Measurements from ENCODE around the gene ITPKB.
"Not testable (repeated sequence)": the region's sequence is repeated elsewhere in the genome, so short reads cannot be mapped to it uniquely, and the experiment has no call there.

ITPKB gene

DNA sequence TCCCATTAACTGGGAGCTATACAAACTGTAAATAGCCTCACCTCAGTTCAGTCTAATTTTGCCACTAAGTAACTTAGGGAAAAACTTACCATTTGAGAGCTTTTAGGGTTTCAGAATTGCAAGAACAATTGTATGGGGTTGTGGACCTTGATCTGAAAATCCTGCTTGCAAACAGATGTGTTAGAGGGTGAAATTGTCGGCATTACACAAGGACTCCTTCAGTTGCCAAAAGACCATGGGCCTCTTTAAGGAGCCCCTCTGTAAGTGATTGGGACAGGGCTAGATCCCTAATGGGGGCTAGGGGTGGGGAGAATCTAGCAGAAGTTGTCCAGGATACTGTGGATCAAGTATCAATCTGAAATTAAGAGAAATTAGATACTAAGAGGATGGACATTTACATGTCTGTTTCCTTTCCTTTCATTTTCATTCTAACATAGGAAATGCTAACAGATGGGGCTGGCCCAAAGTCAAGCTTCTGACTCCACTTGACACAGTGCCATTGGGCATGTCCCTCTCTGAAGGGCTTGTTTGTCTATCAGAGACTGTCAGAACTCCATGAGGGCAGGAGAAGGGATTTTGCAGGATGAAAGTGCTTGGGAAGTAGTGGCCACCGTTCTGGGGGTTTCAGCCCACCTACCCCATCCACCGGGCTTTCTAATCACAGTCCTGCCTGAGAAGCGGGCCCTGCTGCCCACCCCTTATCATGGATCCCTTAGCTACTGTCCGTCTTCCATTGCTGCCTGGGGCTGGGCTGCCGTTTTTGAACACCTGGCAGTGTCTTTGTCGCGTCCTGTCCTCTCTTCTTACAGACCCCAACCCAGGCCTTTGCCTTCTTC lies 135.8 kb downstream of the ITPKB start:
- no peaks in the 10 kb centered on the region for H3K9me3 ChIP-seq (ENCODE audit: control insufficient read depth in 5 of 5, low read length in 5 of 5)
- H3K9ac ChIP-seq (ENCODE audit: low read length in 5 of 5), result peak overlapping the region in 3 of 5 donors; percentile 35 to 70 (median 41)
- H3K4me1 ChIP-seq (ENCODE audit: control insufficient read depth in 5 of 5, insufficient read depth in 5 of 5, low read length in 5 of 5), result peaks cover 0 to 44% (median 40%) of the 10 kb centered on the region in 5 donors
- no peaks in the 10 kb centered on the region for H3K27me3 ChIP-seq (ENCODE audit: control insufficient read depth in 5 of 5, insufficient read depth in 4 of 5, low read length in 5 of 5)
- H3K4me3 ChIP-seq (ENCODE audit: low read depth in 1 of 5, low read length in 5 of 5), result peak overlapping the region; percentile 8 to 47 (median 35)
- H3K27ac ChIP-seq (ENCODE audit: low read depth, low read length), result peak overlapping the region; percentile 79
- H3K36me3 ChIP-seq (ENCODE audit: control insufficient read depth in 5 of 5, insufficient read depth in 5 of 5, low read length in 5 of 5), result no peaks in the 10 kb centered on the region

DNA sequence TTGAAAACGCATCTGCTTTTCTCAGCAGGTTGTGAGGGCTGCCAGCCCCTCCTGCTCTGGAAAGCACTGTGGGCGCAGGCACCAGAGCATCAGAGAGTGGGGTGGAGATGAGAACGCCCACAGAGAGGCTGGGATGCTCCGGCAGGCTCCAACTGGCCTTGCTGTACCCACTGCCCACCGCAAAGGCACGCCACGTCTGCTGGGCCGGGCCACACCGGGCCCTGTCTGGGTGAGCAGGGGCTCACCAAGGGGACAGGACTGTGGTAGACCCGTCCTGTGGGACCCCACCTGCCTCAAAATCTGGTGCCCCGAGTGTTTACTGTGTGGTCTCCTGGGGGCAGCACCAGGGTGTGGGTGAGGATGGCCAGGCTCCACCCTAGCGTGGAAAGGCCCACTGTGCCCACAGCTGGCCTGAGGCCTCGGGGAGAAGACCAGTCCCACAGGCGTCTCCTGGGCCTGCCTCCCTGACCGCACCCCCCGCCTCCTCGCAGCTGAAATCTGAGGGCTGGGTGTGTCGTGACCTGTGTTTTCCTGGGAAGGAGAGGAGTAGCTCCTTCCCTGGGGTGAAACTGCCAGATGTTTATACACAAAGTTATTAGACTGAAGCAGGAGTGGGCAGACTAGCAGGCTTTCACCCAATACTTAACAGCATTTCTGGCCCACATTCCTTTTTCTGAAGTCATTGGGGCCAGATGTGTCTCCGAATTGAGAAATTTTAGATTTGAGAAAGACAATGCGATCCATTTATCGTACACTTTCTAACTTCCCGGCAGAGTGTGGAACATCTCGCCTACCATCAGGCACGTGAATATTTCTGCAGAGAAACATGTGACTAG lies 136.7 kb downstream of the ITPKB start:
- Histone ChIP-seq H3K27ac (ENCODE audit: low read depth, low read length) (peak overlapping the region; percentile 79), H3K36me3 (ENCODE audit: control insufficient read depth in 5 of 5, insufficient read depth in 5 of 5, low read length in 5 of 5) (no peaks in the 10 kb centered on the region), H3K9ac (ENCODE audit: low read length in 5 of 5) (peak overlapping the region in 2 of 5 donors; percentile 53 to 68), H3K4me1 (ENCODE audit: control insufficient read depth in 5 of 5, insufficient read depth in 5 of 5, low read length in 5 of 5) (peaks cover 0 to 44% (median 40%) of the 10 kb centered on the region in 5 donors), H3K27me3 (ENCODE audit: control insufficient read depth in 5 of 5, insufficient read depth in 4 of 5, low read length in 5 of 5) (peaks cover 0 to 1% (median 0%) of the 10 kb centered on the region in 5 donors), H3K4me3 (ENCODE audit: low read depth in 1 of 5, low read length in 5 of 5) (peak overlapping the region in 3 of 5 donors; percentile 34 to 37 (median 35)), H3K9me3 (ENCODE audit: control insufficient read depth in 5 of 5, low read length in 5 of 5) (no peaks in the 10 kb centered on the region)

DNA sequence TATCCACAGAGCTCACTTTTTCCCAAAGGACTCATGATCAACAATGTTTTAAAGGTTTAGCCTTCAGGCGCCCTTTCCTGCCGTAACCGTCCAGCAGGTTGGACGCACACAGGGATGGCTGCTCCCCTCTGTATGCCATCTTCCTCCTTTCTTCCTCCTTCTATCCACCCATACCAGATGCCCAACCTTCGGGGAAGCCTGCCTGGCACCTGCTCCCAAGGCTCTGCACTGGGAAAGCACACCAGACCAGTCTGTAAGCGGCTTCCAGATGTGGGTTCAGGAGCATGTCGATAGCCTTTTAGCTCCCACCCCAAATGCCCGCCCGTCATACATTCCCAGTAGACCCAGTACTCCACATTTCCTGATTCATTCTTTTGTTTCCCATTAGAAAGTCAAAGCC lies 137.6 kb downstream of the ITPKB start:
- no peaks in the 10 kb centered on the region for H3K9me3 ChIP-seq (ENCODE audit: control insufficient read depth in 5 of 5, low read length in 5 of 5)
- H3K9ac ChIP-seq (ENCODE audit: low read length in 5 of 5), result no peak overlapping the region
- peaks cover 0 to 39% (median 36%) of the 10 kb centered on the region in 5 donors for H3K4me1 ChIP-seq (ENCODE audit: control insufficient read depth in 5 of 5, insufficient read depth in 5 of 5, low read length in 5 of 5)
- no peak overlapping the region for H3K4me3 ChIP-seq (ENCODE audit: low read depth in 1 of 5, low read length in 5 of 5)
- H3K36me3 ChIP-seq (ENCODE audit: control insufficient read depth in 5 of 5, insufficient read depth in 5 of 5, low read length in 5 of 5), result no peaks in the 10 kb centered on the region
- H3K27ac ChIP-seq (ENCODE audit: low read depth, low read length), result no peak overlapping the region
- H3K27me3 ChIP-seq (ENCODE audit: control insufficient read depth in 5 of 5, insufficient read depth in 4 of 5, low read length in 5 of 5), result peaks cover 0 to 4% (median 0%) of the 10 kb centered on the region in 5 donors

- no peaks in the 10 kb centered on the region for H3K36me3 ChIP-seq (ENCODE audit: control insufficient read depth in 5 of 5, insufficient read depth in 5 of 5, low read length in 5 of 5)
- no peak overlapping the region for H3K4me3 ChIP-seq (ENCODE audit: low read depth in 1 of 5, low read length in 5 of 5)
- H3K4me1 ChIP-seq (ENCODE audit: control insufficient read depth in 5 of 5, insufficient read depth in 5 of 5, low read length in 5 of 5), result peaks cover 0 to 30% (median 28%) of the 10 kb centered on the region in 5 donors
- H3K9ac ChIP-seq (ENCODE audit: low read length in 5 of 5), result no peak overlapping the region
- H3K9me3 ChIP-seq (ENCODE audit: control insufficient read depth in 5 of 5, low read length in 5 of 5), result peaks cover 0 to 5% (median 3%) of the 10 kb centered on the region in 5 donors
- peaks cover 0 to 4% (median 0%) of the 10 kb centered on the region in 5 donors for H3K27me3 ChIP-seq (ENCODE audit: control insufficient read depth in 5 of 5, insufficient read depth in 4 of 5, low read length in 5 of 5)
- no peak overlapping the region for H3K27ac ChIP-seq (ENCODE audit: low read depth, low read length)
Measured at GRCh38 chr1:226600254-226600653, 138.8 kb downstream of the ITPKB start.

DNA sequence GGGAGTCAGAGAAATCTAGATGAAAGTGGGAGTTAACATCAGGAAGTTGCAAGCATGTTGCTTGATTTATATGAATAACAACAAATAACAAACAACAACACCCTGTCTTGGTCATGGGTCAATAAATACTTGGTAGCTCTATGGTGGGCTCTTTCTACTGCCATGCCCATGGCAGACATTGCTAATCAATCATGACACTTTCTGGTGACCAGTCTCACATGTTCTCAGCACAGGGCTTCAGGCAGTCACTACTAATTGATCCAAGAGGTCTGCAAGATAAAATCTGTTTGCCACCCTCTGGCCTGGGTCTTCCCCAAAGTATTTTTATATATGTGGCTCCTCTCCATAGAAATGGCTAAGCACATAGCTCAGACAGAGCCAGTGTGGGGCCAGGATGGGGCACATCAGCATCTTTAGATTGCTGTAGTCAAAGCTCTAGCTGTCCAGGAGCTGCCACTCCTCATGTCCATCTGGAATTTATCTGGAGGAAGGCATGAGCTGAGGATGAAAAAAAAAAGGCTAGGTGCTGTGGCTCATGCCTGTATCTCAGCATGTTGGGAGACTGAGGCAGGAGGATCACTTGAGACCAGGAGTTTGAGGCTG lies 139.3 kb downstream of the ITPKB start:
- Histone ChIP-seq H3K27ac (ENCODE audit: low read depth, low read length) (no peak overlapping the region), H3K36me3 (ENCODE audit: control insufficient read depth in 5 of 5, insufficient read depth in 5 of 5, low read length in 5 of 5) (no peaks in the 10 kb centered on the region), H3K4me1 (ENCODE audit: control insufficient read depth in 5 of 5, insufficient read depth in 5 of 5, low read length in 5 of 5) (peaks cover 0 to 25% (median 24%) of the 10 kb centered on the region in 5 donors), H3K27me3 (ENCODE audit: control insufficient read depth in 5 of 5, insufficient read depth in 4 of 5, low read length in 5 of 5) (peaks cover 0 to 4% (median 0%) of the 10 kb centered on the region in 5 donors), H3K9me3 (ENCODE audit: control insufficient read depth in 5 of 5, low read length in 5 of 5) (peaks cover 0 to 5% (median 3%) of the 10 kb centered on the region in 5 donors), H3K4me3 (ENCODE audit: low read depth in 1 of 5, low read length in 5 of 5) (no peak overlapping the region), H3K9ac (ENCODE audit: low read length in 5 of 5) (no peak overlapping the region)

DNA sequence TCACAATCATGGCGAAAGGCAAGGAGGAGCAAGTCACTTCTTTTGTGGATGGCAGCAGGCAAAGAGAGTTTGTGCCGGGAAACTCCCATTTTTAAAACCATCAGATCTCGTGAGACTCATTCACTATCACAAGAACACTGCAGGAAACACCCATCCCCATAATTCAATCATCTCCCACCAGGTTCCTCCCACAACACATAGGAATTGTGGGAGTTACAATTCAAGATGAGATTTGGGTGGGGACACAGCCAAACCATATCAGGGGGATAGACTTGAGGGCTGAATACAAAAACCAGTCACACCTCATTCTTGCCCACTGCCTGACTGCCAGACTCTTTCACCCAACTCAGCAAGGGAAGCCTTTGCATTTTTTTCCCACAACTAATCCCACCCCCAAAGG lies 140.1 kb downstream of the ITPKB start:
- H3K27ac ChIP-seq (ENCODE audit: low read depth, low read length); H3K9me3 ChIP-seq (ENCODE audit: control insufficient read depth in 5 of 5, low read length in 5 of 5); H3K36me3 ChIP-seq (ENCODE audit: control insufficient read depth in 5 of 5, insufficient read depth in 5 of 5, low read length in 5 of 5); H3K4me3 ChIP-seq (ENCODE audit: low read depth in 1 of 5, low read length in 5 of 5); H3K9ac ChIP-seq (ENCODE audit: low read length in 5 of 5); H3K27me3 ChIP-seq (ENCODE audit: control insufficient read depth in 5 of 5, insufficient read depth in 4 of 5, low read length in 5 of 5): not testable (repeated sequence)
- H3K4me1 ChIP-seq (ENCODE audit: control insufficient read depth in 5 of 5, insufficient read depth in 5 of 5, low read length in 5 of 5), result peaks cover 0 to 20% (median 17%) of the 10 kb centered on the region in 5 donors

DNA sequence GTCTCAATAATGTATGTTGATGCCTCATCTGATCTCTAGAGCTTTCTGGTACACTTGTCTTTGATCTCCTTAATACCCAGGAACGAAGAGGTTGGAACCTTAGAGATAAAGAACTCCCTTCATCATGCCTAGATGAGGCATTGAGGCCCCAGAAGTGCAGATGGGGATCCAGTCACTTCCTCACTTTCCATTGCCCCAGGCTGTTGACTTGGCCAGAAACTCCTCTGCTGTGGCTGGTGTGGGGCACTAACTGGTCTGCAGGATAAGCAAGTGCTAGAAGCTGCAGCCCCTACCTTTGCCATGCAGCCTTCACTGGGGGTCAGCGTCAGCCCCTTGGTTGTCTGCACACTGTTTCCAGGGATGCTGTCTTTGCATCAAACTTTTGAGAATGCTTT lies 140.6 kb downstream of the ITPKB start:
- Histone ChIP-seq H3K4me3 (ENCODE audit: low read depth in 1 of 5, low read length in 5 of 5) (no peak overlapping the region), H3K36me3 (ENCODE audit: control insufficient read depth in 5 of 5, insufficient read depth in 5 of 5, low read length in 5 of 5) (no peaks in the 10 kb centered on the region), H3K27ac (ENCODE audit: low read depth, low read length) (no peak overlapping the region), H3K9me3 (ENCODE audit: control insufficient read depth in 5 of 5, low read length in 5 of 5) (peaks cover 0 to 5% (median 3%) of the 10 kb centered on the region in 5 donors), H3K9ac (ENCODE audit: low read length in 5 of 5) (no peak overlapping the region), H3K27me3 (ENCODE audit: control insufficient read depth in 5 of 5, insufficient read depth in 4 of 5, low read length in 5 of 5) (peaks cover 0 to 4% (median 0%) of the 10 kb centered on the region in 5 donors), H3K4me1 (ENCODE audit: control insufficient read depth in 5 of 5, insufficient read depth in 5 of 5, low read length in 5 of 5) (peaks cover 0 to 15% (median 12%) of the 10 kb centered on the region in 5 donors)

GRCh38 chr1:226597616-226598454 lies 141.2 kb downstream of the ITPKB start:
- H3K4me3 ChIP-seq (ENCODE audit: low read depth in 1 of 5, low read length in 5 of 5), result no peak overlapping the region
- no peak overlapping the region for H3K9ac ChIP-seq (ENCODE audit: low read length in 5 of 5)
- peaks cover 0 to 5% (median 3%) of the 10 kb centered on the region in 5 donors for H3K9me3 ChIP-seq (ENCODE audit: control insufficient read depth in 5 of 5, low read length in 5 of 5)
- no peaks in the 10 kb centered on the region for H3K36me3 ChIP-seq (ENCODE audit: control insufficient read depth in 5 of 5, insufficient read depth in 5 of 5, low read length in 5 of 5)
- H3K4me1 ChIP-seq (ENCODE audit: control insufficient read depth in 5 of 5, insufficient read depth in 5 of 5, low read length in 5 of 5), result peaks cover 0 to 8% (median 5%) of the 10 kb centered on the region in 5 donors
- no peak overlapping the region for H3K27ac ChIP-seq (ENCODE audit: low read depth, low read length)
- H3K27me3 ChIP-seq (ENCODE audit: control insufficient read depth in 5 of 5, insufficient read depth in 4 of 5, low read length in 5 of 5), result peaks cover 0 to 4% (median 0%) of the 10 kb centered on the region in 5 donors

DNA sequence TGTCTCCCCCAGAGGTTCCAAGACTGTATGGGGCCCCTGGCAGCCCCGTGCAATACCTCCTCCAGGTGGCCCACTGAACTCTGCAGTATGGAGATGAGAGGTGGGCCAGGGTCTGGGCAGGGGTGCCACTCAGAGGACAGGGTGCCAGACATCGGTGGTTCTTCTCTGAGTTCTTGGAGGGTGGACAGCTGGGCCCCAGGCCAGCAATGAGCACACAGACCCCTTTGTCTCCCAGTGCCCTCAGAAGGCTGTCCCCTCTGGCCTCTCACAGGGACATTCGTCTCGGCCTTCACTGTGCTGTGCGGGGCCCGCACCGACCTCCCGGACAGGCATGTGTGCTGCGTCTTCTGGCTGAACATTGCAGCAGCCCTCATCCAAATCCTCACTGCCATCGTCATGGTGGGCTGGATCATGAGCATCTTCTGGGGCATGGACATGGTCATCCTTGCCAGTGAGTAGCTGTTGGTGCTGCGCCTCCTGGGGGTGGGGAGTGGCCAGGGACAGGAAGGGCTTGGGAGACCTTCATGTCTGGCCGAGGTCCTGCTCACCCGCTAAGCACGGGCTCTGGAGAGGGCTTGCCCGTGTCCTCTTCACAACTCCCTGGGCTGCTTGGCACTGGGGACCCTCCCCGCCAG lies 142.4 kb downstream of the ITPKB start:
- no peaks in the 10 kb centered on the region for H3K4me1 ChIP-seq (ENCODE audit: control insufficient read depth in 5 of 5, insufficient read depth in 5 of 5, low read length in 5 of 5)
- H3K9me3 ChIP-seq (ENCODE audit: control insufficient read depth in 5 of 5, low read length in 5 of 5), result peaks cover 0 to 5% (median 3%) of the 10 kb centered on the region in 5 donors
- H3K27ac ChIP-seq (ENCODE audit: low read depth, low read length), result no peak overlapping the region
- H3K4me3 ChIP-seq (ENCODE audit: low read depth in 1 of 5, low read length in 5 of 5), result no peak overlapping the region
- H3K36me3 ChIP-seq (ENCODE audit: control insufficient read depth in 5 of 5, insufficient read depth in 5 of 5, low read length in 5 of 5), result no peaks in the 10 kb centered on the region
- H3K9ac ChIP-seq (ENCODE audit: low read length in 5 of 5), result no peak overlapping the region
- H3K27me3 ChIP-seq (ENCODE audit: control insufficient read depth in 5 of 5, insufficient read depth in 4 of 5, low read length in 5 of 5), result peaks cover 0 to 4% (median 0%) of the 10 kb centered on the region in 5 donors

Measured in subcutaneous abdominal adipose tissue (tissue), 5 donors.